ENCODE data around the gene LDLRAD3. TPM values are rescaled to one million over a fixed set of nuclear protein-coding genes. Genes with fewer than 3 reads are reported as not detected.

LDLRAD3 gene
- total RNA-seq, 1 donor from 2014 or later, result 1.2 TPM

DNA sequence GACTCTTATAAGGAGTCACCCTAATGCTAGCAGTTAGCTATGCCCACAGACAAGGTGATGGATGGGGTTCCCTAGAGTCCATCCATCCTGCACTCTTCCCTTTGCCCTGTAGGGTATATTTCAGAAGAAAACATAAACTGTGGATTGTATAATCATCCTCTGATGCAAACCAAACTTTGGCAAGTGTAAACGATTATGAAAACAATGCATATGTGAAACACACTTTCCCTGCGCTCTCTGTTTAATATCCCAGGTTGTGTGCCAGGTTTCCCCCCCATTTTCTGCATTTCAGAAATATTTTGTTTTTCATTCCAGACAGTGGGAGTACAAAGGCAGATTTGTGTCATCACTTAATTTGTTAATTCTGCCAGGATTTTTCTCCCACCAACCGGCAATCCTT, 110.0 kb downstream of the LDLRAD3 start:
- ATAC-seq (ENCODE audit: poor library complexity), result no peak
- intact Hi-C loops (cut with DNase I), result no loop called here
- DNase-seq, result no peak

DNA sequence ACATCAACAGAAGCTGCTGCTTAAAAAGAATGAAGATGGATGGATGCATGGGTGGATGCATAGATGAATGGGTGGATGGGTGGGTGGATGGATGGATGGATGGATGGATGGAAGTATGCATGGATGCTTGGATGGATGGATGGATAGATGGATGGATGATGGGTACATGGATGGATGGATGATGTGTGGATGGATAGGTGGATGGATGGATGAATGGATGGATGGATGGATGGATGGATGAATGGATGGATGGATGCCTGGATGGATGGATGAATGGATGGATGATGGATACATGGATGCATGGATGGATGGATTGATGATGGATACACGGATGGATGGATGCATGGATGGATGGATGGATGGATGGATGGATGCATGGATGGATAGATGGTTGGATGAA, 110.8 kb downstream of the LDLRAD3 start:
- DNase-seq (no peak), ATAC-seq (ENCODE audit: poor library complexity) (no peak)
- intact Hi-C loops (cut with DNase I), result no loop called here

DNA sequence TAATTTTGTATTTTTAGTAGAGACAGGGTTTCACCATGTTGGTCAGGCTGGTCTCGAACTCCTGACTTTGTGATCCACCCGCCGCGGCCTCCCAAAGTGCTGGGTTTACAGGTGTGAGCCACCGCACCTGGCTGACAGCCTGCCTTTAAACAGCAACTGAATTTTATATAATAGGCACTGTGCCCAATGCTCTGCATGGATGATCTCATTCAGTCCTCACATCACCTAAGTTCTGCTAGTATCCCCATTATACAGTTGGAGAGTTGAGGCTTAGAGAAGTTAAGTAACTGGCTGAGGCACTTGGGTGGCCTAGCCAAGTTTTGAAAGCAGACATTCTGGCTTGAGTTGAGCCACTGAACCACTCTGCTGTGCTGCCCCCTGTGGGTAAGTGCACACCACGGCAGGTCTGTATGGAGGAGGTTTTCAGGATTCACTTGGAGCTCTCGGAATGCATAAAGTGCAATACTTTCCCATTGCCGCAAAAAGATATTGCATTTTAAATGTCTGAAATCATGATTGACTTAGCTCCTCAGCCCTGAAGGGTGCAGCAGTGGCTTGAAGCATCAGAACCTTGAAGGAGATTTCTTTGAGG, 112.4 kb downstream of the LDLRAD3 start:
- ATAC-seq (ENCODE audit: poor library complexity) (no peak), DNase-seq (no peak)
- intact Hi-C loops (cut with DNase I), result no loop called here

DNA sequence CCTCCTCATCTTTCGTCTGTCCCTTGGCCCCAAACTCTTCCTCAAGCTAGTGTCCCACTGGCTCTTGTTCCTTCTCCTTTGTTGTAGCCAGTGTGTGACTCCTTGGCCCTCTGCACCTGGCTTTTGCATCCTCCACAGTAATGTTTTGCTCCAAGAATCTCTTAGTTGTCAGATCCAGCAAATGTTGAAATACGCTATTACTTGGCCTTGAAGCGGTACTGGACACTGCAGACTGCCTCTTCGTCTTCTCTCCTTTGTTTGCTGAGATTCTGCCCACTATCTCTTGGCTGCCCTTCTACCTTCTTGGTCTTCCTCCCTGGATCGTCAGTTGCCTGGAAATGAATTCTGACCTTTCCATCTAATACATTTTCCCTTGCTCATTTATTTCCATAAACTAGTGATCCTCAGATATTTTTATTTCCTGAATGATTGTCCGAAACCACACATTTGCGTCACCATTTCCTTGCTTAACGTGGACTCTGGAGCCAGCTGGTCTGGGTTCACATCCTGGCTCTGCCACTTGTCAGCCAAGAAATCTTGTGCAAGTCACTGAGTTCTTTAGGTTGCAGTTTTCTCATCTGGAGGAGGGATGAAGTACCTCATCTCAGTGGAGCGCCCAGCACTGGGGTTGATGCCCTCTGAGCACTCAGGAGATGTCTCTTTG, 113.6 kb downstream of the LDLRAD3 start:
- intact Hi-C loops (cut with DNase I), result no loop called here
- DNase-seq (no peak), ATAC-seq (ENCODE audit: poor library complexity) (no peak)

DNA sequence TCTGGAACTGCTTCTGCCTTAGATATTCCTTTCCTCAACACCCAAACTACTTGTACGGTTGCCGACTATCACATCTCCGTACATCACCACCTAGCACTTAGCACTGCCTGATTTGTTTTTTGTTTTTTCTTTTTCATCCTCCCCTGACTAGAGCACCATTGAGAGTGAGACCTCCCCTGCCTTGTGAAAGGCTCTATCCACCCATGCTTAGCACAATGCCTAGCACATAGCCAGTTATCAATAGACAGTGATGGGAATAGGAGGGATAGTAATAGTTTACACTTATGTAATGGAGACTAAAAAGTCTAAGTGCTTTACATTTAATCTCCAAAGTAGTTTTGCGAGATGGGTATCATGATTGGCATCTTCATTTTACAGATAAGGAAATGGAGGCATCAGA, 115.8 kb downstream of the LDLRAD3 start:
- intact Hi-C loops (cut with DNase I), result no loop called here
- no peak for ATAC-seq (ENCODE audit: poor library complexity)
- no peak for DNase-seq

DNA sequence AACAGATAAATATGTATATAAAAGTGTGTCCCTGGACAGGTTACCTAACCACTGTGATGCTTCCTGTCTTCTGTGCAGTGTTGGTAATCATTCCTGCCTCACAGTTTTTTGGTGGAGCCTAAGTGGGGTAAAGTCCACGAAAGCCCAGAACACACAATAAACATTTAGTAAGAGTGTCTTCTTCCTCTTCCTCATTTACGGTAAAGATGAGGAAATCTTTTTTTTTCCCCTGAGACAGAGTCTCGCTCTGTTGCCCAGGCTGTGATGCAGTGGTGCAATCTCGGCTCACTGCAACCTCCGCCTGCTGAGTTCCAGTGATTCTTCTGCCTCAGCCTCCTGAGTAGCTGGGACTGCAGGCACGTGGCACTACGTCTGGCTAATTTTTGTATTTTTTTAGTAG, 117.1 kb downstream of the LDLRAD3 start:
- DNase-seq, result no peak
- intact Hi-C loops (cut with DNase I), result no loop called here
- no peak for ATAC-seq (ENCODE audit: poor library complexity)

DNA sequence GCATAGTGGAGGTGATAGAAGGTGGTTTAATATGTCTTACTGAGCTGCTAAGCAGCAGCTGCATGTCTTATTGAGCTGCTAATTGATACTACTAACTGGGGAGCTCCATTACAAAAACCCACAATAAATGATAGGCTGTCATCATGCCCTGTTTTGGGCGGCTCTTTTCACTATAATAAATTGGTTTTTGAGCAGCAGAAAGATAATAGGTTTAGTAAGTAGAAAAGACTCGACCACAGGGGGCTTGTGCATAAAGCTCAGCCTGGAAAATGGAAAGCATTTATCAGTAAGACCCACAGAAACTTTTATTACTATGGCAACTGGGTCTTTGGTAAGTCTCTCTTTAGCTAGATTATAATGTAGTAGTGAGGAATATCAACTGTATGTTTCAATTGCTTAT, 117.6 kb downstream of the LDLRAD3 start:
- intact Hi-C loops (cut with DNase I), result no loop called here
- DNase-seq, result no peak
- ATAC-seq (ENCODE audit: poor library complexity), result no peak

DNA sequence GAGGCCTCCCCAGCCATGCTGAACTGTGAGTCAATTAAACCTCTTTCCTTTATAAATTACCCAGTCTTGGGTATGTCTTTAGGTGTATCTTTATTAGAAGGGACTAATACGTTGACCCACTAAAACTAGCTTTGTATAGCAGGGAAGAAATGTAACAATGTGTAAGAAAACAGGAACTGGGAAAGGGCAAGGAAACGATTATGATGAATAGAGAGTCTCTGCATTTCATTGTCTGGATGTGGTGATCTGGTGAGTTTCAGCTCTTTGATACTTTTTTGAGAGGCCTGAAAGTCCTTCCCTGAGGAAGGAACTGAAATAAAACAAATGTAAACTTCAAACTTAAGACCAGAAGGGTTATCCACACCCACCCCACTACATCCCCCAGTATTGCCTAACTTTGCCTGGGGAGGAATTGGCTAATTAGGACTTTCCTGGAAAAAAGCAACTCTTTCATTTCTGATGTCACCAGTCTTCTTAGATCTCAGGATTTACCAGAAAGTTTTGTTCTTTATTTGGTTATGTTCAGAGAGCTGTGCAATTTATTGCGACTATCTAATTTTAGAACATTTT, 119.0 kb downstream of the LDLRAD3 start:
- no peak for DNase-seq
- ATAC-seq (ENCODE audit: poor library complexity), result no peak
- intact Hi-C loops (cut with DNase I), result no loop called here

DNA sequence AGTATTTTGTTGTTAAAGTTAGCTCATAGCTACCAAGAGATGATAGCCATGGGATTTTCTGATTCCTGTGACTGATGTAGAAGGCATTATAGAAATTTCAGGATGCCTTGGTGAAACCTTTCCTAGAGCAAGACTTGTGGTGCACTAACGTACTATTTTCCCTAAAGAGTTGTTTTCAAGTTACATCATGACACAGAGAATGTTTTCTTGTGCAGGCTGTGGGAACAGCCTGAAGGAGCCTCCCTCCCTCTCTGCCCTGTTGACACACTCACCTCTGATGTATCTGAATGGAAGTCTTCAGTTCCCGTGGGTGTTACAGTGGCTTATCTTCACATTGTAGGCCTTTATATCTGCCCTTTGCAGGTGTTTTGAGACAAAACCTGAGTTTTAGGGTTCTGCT, 121.6 kb downstream of the LDLRAD3 start:
- ATAC-seq (ENCODE audit: poor library complexity), result no peak
- DNase-seq, result no peak
- intact Hi-C loops (cut with DNase I), result no loop called here

DNA sequence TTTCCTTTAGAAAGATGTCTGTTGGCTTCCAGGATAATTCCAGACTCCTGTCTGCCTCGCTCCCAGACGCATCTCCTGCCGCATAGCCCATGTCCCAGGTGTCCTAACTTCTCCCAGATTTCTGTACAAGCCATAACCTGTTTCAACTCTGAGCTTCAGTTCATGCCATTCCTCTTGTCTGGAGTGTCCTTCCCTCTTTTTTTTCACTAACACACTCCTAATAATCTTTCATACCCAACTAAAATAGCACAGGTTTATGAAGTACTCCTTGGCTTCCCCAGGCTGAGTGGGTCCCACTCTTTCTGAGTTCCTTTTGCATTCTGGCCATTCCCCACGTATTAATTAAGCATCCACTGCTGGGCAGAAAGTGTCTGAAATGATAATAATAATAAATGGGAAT, 123.0 kb downstream of the LDLRAD3 start:
- no peak for DNase-seq
- ATAC-seq (ENCODE audit: poor library complexity), result no peak
- intact Hi-C loops (cut with DNase I), result no loop called here

DNA sequence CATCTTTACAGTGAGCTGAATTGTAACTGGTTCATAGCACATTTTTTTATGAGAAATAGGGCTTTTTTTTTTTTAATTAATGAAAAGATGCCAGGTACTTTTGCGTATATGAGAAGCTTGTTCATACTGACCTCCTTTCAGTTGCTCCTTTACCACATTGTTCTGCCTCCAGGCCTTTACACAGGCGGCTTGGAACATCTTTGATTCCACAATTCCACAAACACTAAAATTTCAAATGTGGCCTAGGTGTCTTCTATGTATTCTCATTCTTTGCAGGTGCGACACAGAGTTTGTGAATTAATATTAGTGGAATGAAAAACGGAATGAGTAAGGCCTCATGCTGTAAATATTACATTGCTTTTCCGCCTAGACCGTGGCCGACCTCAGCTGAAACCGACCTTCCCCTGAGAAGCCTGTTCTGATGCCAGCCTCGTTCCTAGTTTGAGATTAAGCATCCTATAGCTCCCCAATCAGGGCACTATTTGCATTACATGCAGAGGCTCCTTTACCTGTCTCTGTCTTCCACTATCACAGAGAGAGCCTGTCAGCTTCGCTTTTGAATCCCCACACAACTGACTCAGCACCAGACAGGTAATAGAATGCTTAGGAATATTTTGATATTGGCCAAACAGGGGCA, 125.8 kb downstream of the LDLRAD3 start:
- intact Hi-C loops (cut with DNase I), result no loop called here
- no peak for ATAC-seq (ENCODE audit: poor library complexity)
- DNase-seq, result no peak

DNA sequence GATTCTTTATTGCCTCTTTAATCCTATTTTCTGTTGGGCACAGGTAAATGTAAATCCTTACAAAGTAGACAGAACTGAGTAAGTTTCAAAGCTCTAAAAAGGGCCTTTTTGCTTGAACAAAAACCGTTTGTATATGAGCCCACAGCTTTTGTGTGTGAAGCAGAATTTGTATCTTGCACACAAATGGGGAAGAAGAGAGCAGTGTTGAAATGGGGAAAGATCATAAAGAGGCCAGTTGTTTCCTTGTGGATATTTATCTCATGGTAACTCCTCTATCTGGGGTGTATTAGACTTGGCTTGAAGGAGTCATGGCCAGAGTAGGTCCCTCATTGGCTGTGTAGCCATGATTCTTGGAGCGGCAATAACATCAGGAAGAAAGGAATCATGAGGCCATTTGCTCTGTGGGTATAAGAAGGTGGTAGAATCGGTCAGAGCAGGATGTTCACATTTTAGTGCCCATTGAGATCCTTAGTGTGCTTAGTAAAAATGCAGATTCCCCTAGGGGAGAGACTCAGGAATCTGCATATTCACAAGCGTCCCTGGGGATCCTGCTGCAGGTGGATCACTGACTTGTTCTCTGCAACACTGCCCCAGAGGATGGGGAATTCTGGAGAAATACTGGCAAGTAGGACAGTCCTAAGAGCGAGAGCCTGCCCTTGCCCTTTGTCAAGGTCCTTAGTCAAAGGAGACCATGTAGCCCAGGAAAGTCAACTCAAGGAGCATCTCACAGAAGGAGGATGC, 126.5 kb downstream of the LDLRAD3 start:
- intact Hi-C loops (cut with DNase I), result no loop called here
- no peak for DNase-seq
- no peak for ATAC-seq (ENCODE audit: poor library complexity)

DNA sequence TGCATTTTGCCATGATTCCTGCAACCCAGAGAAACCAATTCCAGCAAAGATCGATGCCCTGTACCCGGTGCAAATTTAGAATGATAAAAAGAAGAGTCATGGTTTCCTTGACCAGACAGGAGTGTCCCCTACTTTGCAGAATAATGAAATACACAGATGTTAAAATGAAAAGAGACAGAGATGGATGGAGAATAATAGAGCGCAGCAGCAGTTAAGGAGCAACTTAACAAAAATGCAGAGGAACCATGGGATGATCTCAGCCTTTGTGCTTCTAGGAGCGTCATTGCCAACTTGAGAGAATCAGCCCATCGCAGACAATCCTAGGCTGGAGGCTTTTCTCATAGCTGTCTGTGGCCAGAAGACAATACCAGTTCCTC, 127.1 kb downstream of the LDLRAD3 start:
- DNase-seq (no peak), ATAC-seq (ENCODE audit: poor library complexity) (no peak)
- intact Hi-C loops (cut with DNase I), result no loop called here

DNA sequence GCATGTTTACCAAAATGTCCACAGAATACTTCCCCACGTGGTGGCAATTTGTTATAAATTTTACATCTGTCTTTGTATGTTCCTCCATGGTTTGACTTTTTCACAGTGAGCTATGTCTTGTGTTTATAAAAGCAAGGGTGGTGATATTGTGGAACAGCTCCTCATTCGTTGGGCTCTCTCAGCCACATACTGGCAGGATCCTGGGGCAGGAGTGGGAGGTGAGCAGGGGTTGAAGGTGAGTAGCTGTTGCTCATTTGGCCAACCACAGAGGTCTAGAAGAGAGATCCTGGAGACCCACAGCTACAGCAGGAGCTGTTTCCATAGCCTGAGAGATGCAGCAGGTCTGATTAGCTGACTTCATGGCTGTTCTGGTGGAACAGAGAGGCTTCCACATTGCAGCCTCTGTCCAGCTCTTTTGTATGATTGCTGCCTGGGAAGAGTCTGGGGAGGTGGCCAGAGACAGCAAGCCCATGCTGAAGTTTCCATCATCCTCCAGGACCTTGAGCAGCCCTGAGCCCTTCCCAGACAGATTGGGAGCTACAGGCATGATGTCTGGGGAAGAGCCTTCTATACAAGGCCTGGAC, 128.1 kb downstream of the LDLRAD3 start:
- intact Hi-C loops (cut with DNase I), result no loop called here
- no peak for DNase-seq
- ATAC-seq (ENCODE audit: poor library complexity), result no peak

DNA sequence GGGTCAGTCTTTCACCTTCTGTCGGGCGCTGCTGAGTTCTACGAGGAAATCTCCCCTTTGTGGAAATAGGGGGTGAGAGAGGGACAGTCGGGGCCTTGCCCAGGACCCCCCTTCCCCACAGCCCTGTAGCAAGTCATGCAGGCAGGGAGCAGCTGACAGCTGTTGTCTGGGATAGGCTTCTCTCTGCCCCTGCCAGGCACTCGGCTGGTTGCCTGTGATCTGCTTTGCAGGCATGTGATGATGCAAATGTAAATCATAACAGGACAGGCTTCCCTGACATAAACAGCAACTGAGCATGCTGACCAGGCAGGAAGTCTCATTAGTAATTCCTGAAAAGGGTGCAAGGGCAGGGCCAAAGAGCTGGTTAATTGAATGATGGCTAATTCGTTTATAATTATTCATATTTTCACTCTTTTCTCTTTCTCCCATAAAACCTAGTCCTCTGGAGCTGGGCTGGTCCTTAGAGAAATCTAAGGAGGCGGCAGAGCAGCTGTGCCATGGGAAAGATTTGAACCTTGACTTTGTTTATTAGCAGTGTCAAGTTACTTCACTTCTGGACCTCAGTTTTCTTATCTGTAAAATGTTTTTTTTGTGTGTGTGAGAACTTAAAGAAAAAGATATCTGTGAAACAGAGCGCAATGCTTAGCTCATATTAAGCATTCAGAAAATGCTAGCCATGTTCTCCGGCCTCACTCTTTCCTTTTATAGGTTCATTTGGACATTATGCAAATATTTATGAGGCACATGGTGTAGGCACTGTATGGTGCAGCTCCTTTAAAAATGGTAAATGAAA, 129.7 kb downstream of the LDLRAD3 start:
- intact Hi-C loops (cut with DNase I), result no loop called here
- ATAC-seq (ENCODE audit: poor library complexity), result peak; percentile 65

DNA sequence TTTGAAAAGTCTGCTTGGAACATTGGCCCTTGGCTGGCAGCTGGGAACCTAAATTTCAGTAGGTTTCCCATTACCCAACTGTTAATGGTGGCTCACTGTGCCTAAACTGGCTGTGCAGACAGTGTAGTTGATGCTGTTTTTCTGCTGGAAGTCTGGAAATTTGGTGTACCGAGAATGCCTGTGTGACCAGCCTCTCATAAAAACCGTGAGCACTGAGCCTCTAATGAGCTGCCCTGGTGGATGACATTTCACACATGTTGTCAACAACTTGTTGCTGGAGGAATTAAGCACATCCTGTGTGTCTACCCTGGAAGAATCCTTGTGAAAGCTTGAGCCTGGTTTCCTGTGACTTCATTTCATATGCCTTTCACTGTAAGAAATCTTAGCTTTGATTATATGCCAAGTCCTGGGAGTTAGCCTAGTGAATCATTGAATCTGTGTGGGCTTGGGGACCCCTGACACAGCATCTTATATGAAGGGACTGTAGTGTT, 131.1 kb downstream of the LDLRAD3 start:
- ATAC-seq (ENCODE audit: poor library complexity) (no peak), DNase-seq (no peak)
- intact Hi-C loops (cut with DNase I), result no loop called here

More for the DNA sequence above, 129.7 kb downstream of the LDLRAD3 start:
- DNase-seq, result peak; percentile 60

DNA sequence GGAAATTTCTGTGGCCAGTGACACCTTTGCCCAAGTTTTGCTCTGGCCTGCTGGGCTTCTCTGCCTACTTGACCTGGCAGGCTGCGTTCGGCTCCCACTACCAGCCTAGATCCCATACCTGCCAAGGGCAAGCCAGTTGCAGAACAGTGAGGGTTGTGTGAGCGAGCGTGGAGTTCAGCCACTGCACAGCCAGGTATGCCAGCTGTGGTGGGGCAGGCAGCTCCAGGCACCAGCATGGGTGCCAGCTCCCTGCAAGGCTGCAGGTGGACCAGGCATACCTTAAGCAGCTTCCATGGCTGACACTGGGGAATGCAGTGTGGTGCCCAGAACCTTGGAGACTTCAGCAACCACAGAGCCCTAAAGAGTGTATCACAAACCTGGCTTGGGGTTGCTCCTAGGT, 133.5 kb downstream of the LDLRAD3 start:
- intact Hi-C loops (cut with DNase I), result no loop called here
- ATAC-seq (ENCODE audit: poor library complexity) (no peak), DNase-seq (no peak)
